ENCODE data around the gene TMEM63B. TPM values are rescaled to one million over a fixed set of nuclear protein-coding genes. Genes with fewer than 3 reads are reported as not detected.
"Not testable (repeated sequence)": the region's sequence is repeated elsewhere in the genome, so short reads cannot be mapped to it uniquely, and the experiment has no call there.

Gene TMEM63B
- total RNA-seq, 4 donors from 2014 or later: 73.4 to 91.2 (median 87.7) TPM

GRCh38 chr6:44190715-44191114, 63.4 kb downstream of the TMEM63B start:
- no peak overlapping the region for H3K4me3 ChIP-seq (ENCODE audit: low read depth, poor library complexity, severe bottlenecking)
- intact Hi-C loops (cut with DNase I; ENCODE audit: low total_unique reads): no loop called here
- 23 to 28% methylated on average over 2 of the region's 2 CpGs for WGBS, 2 donors
- DNase-seq (ENCODE audit: low spot score in 2 of 2): no peak
- TF ChIP-seq POLR2A (IDR thresholded peaks at IDR 0.05) (no peak), CTCF (IDR thresholded peaks at IDR 0.05) (no peak)

GRCh38 chr6:44192428-44193041, 65.2 kb downstream of the TMEM63B start:
- intact Hi-C loops (cut with DNase I; ENCODE audit: low total_unique reads): no loop called here
- DNase-seq (ENCODE audit: low spot score in 2 of 2): no peak
- H3K4me3 ChIP-seq (ENCODE audit: low read depth, poor library complexity, severe bottlenecking): no peak overlapping the region
- no peak for TF ChIP-seq CTCF (IDR thresholded peaks at IDR 0.05)
- 58 to 70% methylated on average over 10 of the region's 10 CpGs for WGBS, 2 donors

- TF ChIP-seq POLR2A (IDR thresholded peaks at IDR 0.05) (no peak), CTCF (IDR thresholded peaks at IDR 0.05) (no peak)
- no peak for DNase-seq (ENCODE audit: low spot score in 2 of 2)
- H3K4me3 ChIP-seq (ENCODE audit: low read depth, poor library complexity, severe bottlenecking): no peak overlapping the region
- 85 to 89% methylated on average over 8 of the region's 8 CpGs for WGBS, 2 donors
- intact Hi-C loops (cut with DNase I; ENCODE audit: low total_unique reads): no loop called here
Measured at GRCh38 chr6:44193307-44193910, 66.1 kb downstream of the TMEM63B start.

GRCh38 chr6:44194326-44194725, 67.0 kb downstream of the TMEM63B start:
- intact Hi-C loops (cut with DNase I; ENCODE audit: low total_unique reads): no loop called here
- TF ChIP-seq CTCF (IDR thresholded peaks at IDR 0.05): no peak
- TF ChIP-seq POLR2A (IDR thresholded peaks at IDR 0.05): no peak
- 80 to 87% methylated on average over 5 of the region's 5 CpGs for WGBS, 2 donors
- no peak overlapping the region for H3K4me3 ChIP-seq (ENCODE audit: low read depth, poor library complexity, severe bottlenecking)
- no peak for DNase-seq (ENCODE audit: low spot score in 2 of 2)

GRCh38 chr6:44196351-44196750, 69.0 kb downstream of the TMEM63B start:
- 94% methylated on average over 11 of the region's 11 CpGs for WGBS, 2 donors
- H3K4me3 ChIP-seq (ENCODE audit: low read depth, poor library complexity, severe bottlenecking); DNase-seq (ENCODE audit: low spot score in 2 of 2); intact Hi-C loops (cut with DNase I; ENCODE audit: low total_unique reads): not testable (repeated sequence)

GRCh38 chr6:44198684-44199083, 71.3 kb downstream of the TMEM63B start:
- H3K4me3 ChIP-seq (ENCODE audit: low read depth, poor library complexity, severe bottlenecking): no peak overlapping the region
- TF ChIP-seq POLR2A (IDR thresholded peaks at IDR 0.05) (no peak), CTCF (IDR thresholded peaks at IDR 0.05) (no peak)
- 51 to 58% methylated on average over 3 of the region's 3 CpGs for WGBS, 2 donors
- intact Hi-C loops (cut with DNase I; ENCODE audit: low total_unique reads): no loop called here
- no peak for DNase-seq (ENCODE audit: low spot score in 2 of 2)

Data from lower leg skin (tissue), 4 donors.